ENCODE results near the gene NOP16. TPM values are rescaled to one million over a fixed set of nuclear protein-coding genes. Genes with fewer than 3 reads are reported as not detected.

NOP16 gene
- total RNA-seq, 2 experiments from 2014 or later, result 27.5 to 30.3 TPM

- POLR2A ChIA-PET, result interaction anchor here (0.6 to 2.1 kb wide), 9 partner anchors 20 to 168 kb away, joined by 3 to 36 read pairs (median 6); partner anchors contain the start of genes CLTB, FAF2, KIAA1191 and RNF44
- H3K27ac Mint-ChIP-seq, result peak overlapping the region; percentile 99
- no peaks in the 10 kb centered on the region for H3K27me3 Mint-ChIP-seq
- H3K4me1 Mint-ChIP-seq, result peaks cover 27% of the 10 kb centered on the region
- DNase-seq (no peak), ATAC-seq (ENCODE audit: low read depth) (peak; percentile 54)
- no peaks in the 10 kb centered on the region for H3K9me3 Mint-ChIP-seq
- H3K4me3 Mint-ChIP-seq, result peak overlapping the region; percentile 100
- H3K36me3 Mint-ChIP-seq, result peaks cover 17% of the 10 kb centered on the region
Measured at GRCh38 chr5:176389135-176390123, 1.0 kb upstream of the NOP16 start.

- no peak for DNase-seq
Measured at GRCh38 chr5:176388003-176388443, 375 bp downstream of the NOP16 start.

GRCh38 chr5:176387384-176387925, 943 bp downstream of the NOP16 start:
- Mint-ChIP-seq H3K27ac (peak overlapping the region; percentile 99), H3K27me3 (no peaks in the 10 kb centered on the region), H3K4me1 (peaks cover 27% of the 10 kb centered on the region), H3K36me3 (peaks cover 20% of the 10 kb centered on the region), H3K9me3 (no peaks in the 10 kb centered on the region), H3K4me3 (peak overlapping the region; percentile 100)
- ATAC-seq (ENCODE audit: low read depth), result no peak
- no peak for DNase-seq
- POLR2A ChIA-PET, result interaction anchor here (1.4 to 2.1 kb wide), 3 partner anchors 26 to 60 kb away, joined by 5 to 36 read pairs (median 7); partner anchors contain the start of genes FAF2 and KIAA1191

More at GRCh38 chr5:176388003-176388443, 375 bp downstream of the NOP16 start:
- Mint-ChIP-seq H3K36me3 (peaks cover 20% of the 10 kb centered on the region), H3K4me3 (peak overlapping the region; percentile 100), H3K4me1 (peaks cover 27% of the 10 kb centered on the region), H3K27ac (peak overlapping the region; percentile 99), H3K27me3 (no peaks in the 10 kb centered on the region), H3K9me3 (no peaks in the 10 kb centered on the region)
- POLR2A ChIA-PET, result interaction anchor here (0.7 to 2.1 kb wide), 6 partner anchors 27 to 259 kb away, joined by 3 to 36 read pairs (median 8); partner anchors contain the start of genes CLTB, FAF2, KIAA1191 and RNF44
- ATAC-seq (ENCODE audit: low read depth), result no peak

- Mint-ChIP-seq H3K9me3 (no peaks in the 10 kb centered on the region), H3K36me3 (peaks cover 28% of the 10 kb centered on the region), H3K4me3 (peak overlapping the region; percentile 100), H3K27me3 (no peaks in the 10 kb centered on the region), H3K4me1 (peaks cover 27% of the 10 kb centered on the region), H3K27ac (no peak overlapping the region)
- no peak for ATAC-seq (ENCODE audit: low read depth)
- DNase-seq, result no peak
- POLR2A ChIA-PET, result interaction anchor here (0.7 to 1.4 kb wide), 2 partner anchors 25 to 260 kb away, joined by 3 to 5 read pairs; partner anchors contain the start of gene KIAA1191
Measured at GRCh38 chr5:176386491-176386890, 1.9 kb downstream of the NOP16 start.

GRCh38 chr5:176384991-176385390, 3.4 kb downstream of the NOP16 start:
- Mint-ChIP-seq H3K9me3 (no peaks in the 10 kb centered on the region), H3K27ac (no peak overlapping the region), H3K4me3 (no peak overlapping the region), H3K4me1 (peaks cover 24% of the 10 kb centered on the region), H3K36me3 (peaks cover 21% of the 10 kb centered on the region), H3K27me3 (no peaks in the 10 kb centered on the region)
- POLR2A ChIA-PET, result no interaction called here
- no peak for DNase-seq
- no peak for ATAC-seq (ENCODE audit: low read depth)

GRCh38 chr5:176384366-176384930, 4.0 kb downstream of the NOP16 start:
- Mint-ChIP-seq H3K9me3 (no peaks in the 10 kb centered on the region), H3K36me3 (peaks cover 25% of the 10 kb centered on the region), H3K4me3 (no peak overlapping the region), H3K27ac (no peak overlapping the region), H3K27me3 (no peaks in the 10 kb centered on the region), H3K4me1 (peaks cover 22% of the 10 kb centered on the region)
- no peak for ATAC-seq (ENCODE audit: low read depth)
- DNase-seq, result no peak
- POLR2A ChIA-PET, result no interaction called here

GRCh38 chr5:176383961-176384360, 4.4 kb downstream of the NOP16 start:
- peaks cover 22% of the 10 kb centered on the region for H3K4me1 Mint-ChIP-seq
- POLR2A ChIA-PET, result no interaction called here
- no peaks in the 10 kb centered on the region for H3K9me3 Mint-ChIP-seq
- no peak overlapping the region for H3K27ac Mint-ChIP-seq
- ATAC-seq (ENCODE audit: low read depth) (no peak), DNase-seq (no peak)
- peaks cover 25% of the 10 kb centered on the region for H3K36me3 Mint-ChIP-seq
- H3K27me3 Mint-ChIP-seq, result no peaks in the 10 kb centered on the region
- no peak overlapping the region for H3K4me3 Mint-ChIP-seq

GRCh38 chr5:176383248-176383905, 5.0 kb downstream of the NOP16 start:
- Mint-ChIP-seq H3K4me3 (no peak overlapping the region), H3K36me3 (peaks cover 25% of the 10 kb centered on the region), H3K27me3 (no peaks in the 10 kb centered on the region), H3K27ac (no peak overlapping the region), H3K4me1 (peaks cover 22% of the 10 kb centered on the region), H3K9me3 (no peaks in the 10 kb centered on the region)
- POLR2A ChIA-PET, result no interaction called here
- DNase-seq, result no peak
- ATAC-seq (ENCODE audit: low read depth), result no peak

- H3K4me3 Mint-ChIP-seq, result no peak overlapping the region
- peaks cover 22% of the 10 kb centered on the region for H3K36me3 Mint-ChIP-seq
- no peak for ATAC-seq (ENCODE audit: low read depth)
- DNase-seq, result no peak
- H3K27me3 Mint-ChIP-seq, result no peaks in the 10 kb centered on the region
- POLR2A ChIA-PET, result interaction anchor here (1.5 kb wide), 1 partner anchor 22 kb away, joined by 6 read pairs; no protein-coding TSS in a partner anchor
- H3K27ac Mint-ChIP-seq, result no peak overlapping the region
- peaks cover 19% of the 10 kb centered on the region for H3K4me1 Mint-ChIP-seq
- H3K9me3 Mint-ChIP-seq, result no peaks in the 10 kb centered on the region
Measured at GRCh38 chr5:176382721-176383120, 5.7 kb downstream of the NOP16 start.

- Mint-ChIP-seq H3K27ac (no peak overlapping the region), H3K9me3 (no peaks in the 10 kb centered on the region), H3K27me3 (no peaks in the 10 kb centered on the region), H3K4me3 (no peak overlapping the region), H3K4me1 (peaks cover 12% of the 10 kb centered on the region), H3K36me3 (peaks cover 22% of the 10 kb centered on the region)
- DNase-seq, result no peak
- POLR2A ChIA-PET, result interaction anchor here (1.5 kb wide), 1 partner anchor 21 kb away, joined by 6 read pairs; no protein-coding TSS in a partner anchor
- ATAC-seq (ENCODE audit: low read depth), result no peak
Measured at GRCh38 chr5:176381979-176382378, 6.4 kb downstream of the NOP16 start.

- POLR2A ChIA-PET, result interaction anchor here (1.5 kb wide), 1 partner anchor 21 kb away, joined by 6 read pairs; no protein-coding TSS in a partner anchor
- ATAC-seq (ENCODE audit: low read depth), result no peak
- no peak for DNase-seq
- Mint-ChIP-seq H3K4me3 (no peak overlapping the region), H3K9me3 (no peaks in the 10 kb centered on the region), H3K4me1 (peaks cover 6% of the 10 kb centered on the region), H3K27ac (no peak overlapping the region), H3K36me3 (peaks cover 22% of the 10 kb centered on the region), H3K27me3 (no peaks in the 10 kb centered on the region)
Measured at GRCh38 chr5:176381423-176381822, 7.0 kb downstream of the NOP16 start.

GRCh38 chr5:176379881-176380280, 8.5 kb downstream of the NOP16 start:
- Mint-ChIP-seq H3K27ac (no peak overlapping the region), H3K4me3 (no peak overlapping the region), H3K36me3 (peaks cover 17% of the 10 kb centered on the region), H3K9me3 (no peaks in the 10 kb centered on the region), H3K27me3 (no peaks in the 10 kb centered on the region), H3K4me1 (no peaks in the 10 kb centered on the region)
- POLR2A ChIA-PET, result no interaction called here
- no peak for ATAC-seq (ENCODE audit: low read depth)
- DNase-seq, result no peak
